HUES48 (cell line): Measurements from ENCODE around the gene ABLIM3.

Experiments
- H3K27ac ChIP-seq: one replicate; pipeline ENCODE4 v1.7.0; 2013; ENCODE audit warnings: low read depth, low read length, inconsistent platforms
- H3K27me3 ChIP-seq: 2 replicates; pipeline ENCODE4 v1.6.1; 2013; ENCODE audit warnings: mild to moderate bottlenecking, low read length; ENCODE audit not compliant: control insufficient read depth, insufficient read depth
- H3K36me3 ChIP-seq: 2 replicates; pipeline ENCODE4 v1.6.1; 2013; ENCODE audit warnings: low read length; ENCODE audit not compliant: control insufficient read depth, insufficient read depth
- H3K4me1 ChIP-seq: 2 replicates; pipeline ENCODE4 v1.6.1; 2013; ENCODE audit warnings: mild to moderate bottlenecking, low read length; ENCODE audit not compliant: control insufficient read depth, insufficient read depth
- H3K4me3 ChIP-seq: 2 replicates; pipeline ENCODE4 v1.5.1; 2013; ENCODE audit warnings: mild to moderate bottlenecking, low read depth, low read length
- H3K9ac ChIP-seq: 2 replicates; pipeline ENCODE4 v1.6.1; 2013; ENCODE audit warnings: mild to moderate bottlenecking, low read depth, low read length, moderate library complexity
- H3K9me3 ChIP-seq: 2 replicates; pipeline ENCODE4 v1.6.1; 2013; ENCODE audit warnings: low read length; ENCODE audit not compliant: control insufficient read depth, insufficient read depth

The ABLIM3 gene

GRCh38 chr5:149141224-149141956, at the start of gene ABLIM3:
Gene ABLIM3, plus strand, starts transcription at chr5:149141493. Its CDS starts 603 bp downstream, at chr5:149142096.
- Histone ChIP-seq H3K9me3 (no peaks in the 10 kb centered on the region), H3K4me1 (no peaks in the 10 kb centered on the region), H3K9ac (no peak within 1 kb of the TSS), H3K4me3 (peak within 1 kb of the TSS; percentile 73), H3K27ac (no peak within 1 kb of the TSS), H3K36me3 (no peaks in the 10 kb centered on the region), H3K27me3 (peaks cover 25% of the 10 kb centered on the region)

- no peaks in the 10 kb centered on the region for H3K27me3 ChIP-seq
- peaks cover 3% of the 10 kb centered on the region; the same call in 1 of the 2 replicates for H3K9me3 ChIP-seq
- no peaks in the 10 kb centered on the region for H3K36me3 ChIP-seq
- H3K4me3 ChIP-seq, result no peak overlapping the region
- no peak overlapping the region for H3K27ac ChIP-seq
- H3K4me1 ChIP-seq, result no peaks in the 10 kb centered on the region
- H3K9ac ChIP-seq, result no peak overlapping the region
Observed at GRCh38 chr5:149093625-149094024, 47.7 kb upstream of the ABLIM3 start.

DNA sequence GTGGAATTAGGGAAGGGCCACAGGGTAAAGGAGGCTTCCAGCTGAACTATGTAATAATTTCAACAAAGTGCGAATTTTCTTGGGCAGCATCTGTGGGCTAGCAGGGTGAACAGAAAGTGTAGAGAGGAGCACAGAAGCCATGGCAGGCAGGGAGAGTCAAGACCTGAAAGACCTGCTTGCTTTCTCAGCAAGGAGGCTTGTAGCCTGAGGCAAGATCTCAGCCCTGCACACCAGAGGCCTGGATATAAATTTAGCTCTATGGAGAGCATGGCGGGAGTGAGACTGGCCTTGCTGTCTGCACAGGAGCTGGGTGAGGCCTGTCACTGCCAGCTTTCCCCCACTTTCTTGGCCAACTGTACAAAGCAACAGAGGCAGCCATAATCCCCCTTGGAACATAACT, 46.3 kb upstream of the ABLIM3 start:
- Histone ChIP-seq H3K9me3 (peaks cover 3% of the 10 kb centered on the region; the same call in 1 of the 2 replicates), H3K4me3 (no peak overlapping the region), H3K27me3 (no peaks in the 10 kb centered on the region), H3K9ac (no peak overlapping the region), H3K36me3 (no peaks in the 10 kb centered on the region), H3K4me1 (no peaks in the 10 kb centered on the region), H3K27ac (no peak overlapping the region)

DNA sequence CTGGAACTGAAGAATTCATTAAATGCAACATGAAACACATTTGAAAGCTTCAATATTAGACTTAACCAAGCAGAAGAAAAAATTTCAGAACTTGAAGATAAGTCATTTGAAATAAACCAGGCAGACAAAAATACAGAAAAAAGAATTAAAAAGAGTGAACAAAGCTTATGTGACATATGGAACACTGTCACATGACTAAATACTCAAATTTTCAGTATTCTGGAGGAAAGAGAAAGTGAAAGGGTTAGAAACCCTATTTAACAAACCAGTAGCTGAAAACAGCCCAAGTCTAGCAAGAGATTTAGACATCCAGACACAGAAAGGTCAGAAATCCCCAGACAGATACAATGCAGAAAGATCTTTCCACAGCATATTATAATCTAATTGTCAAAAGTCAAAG, 41.4 kb upstream of the ABLIM3 start:
- Histone ChIP-seq H3K9ac (no peak overlapping the region), H3K27ac (no peak overlapping the region), H3K4me1 (no peaks in the 10 kb centered on the region), H3K9me3 (peaks cover 5% of the 10 kb centered on the region; the same call in 1 of the 2 replicates), H3K36me3 (no peaks in the 10 kb centered on the region), H3K27me3 (no peaks in the 10 kb centered on the region), H3K4me3 (no peak overlapping the region)

GRCh38 chr5:149100331-149100730, 41.0 kb upstream of the ABLIM3 start:
- Histone ChIP-seq H3K9me3 (peaks cover 5% of the 10 kb centered on the region; the same call in 1 of the 2 replicates), H3K4me3 (no peak overlapping the region), H3K27ac (no peak overlapping the region), H3K9ac (no peak overlapping the region), H3K27me3 (no peaks in the 10 kb centered on the region), H3K4me1 (no peaks in the 10 kb centered on the region), H3K36me3 (no peaks in the 10 kb centered on the region)

DNA sequence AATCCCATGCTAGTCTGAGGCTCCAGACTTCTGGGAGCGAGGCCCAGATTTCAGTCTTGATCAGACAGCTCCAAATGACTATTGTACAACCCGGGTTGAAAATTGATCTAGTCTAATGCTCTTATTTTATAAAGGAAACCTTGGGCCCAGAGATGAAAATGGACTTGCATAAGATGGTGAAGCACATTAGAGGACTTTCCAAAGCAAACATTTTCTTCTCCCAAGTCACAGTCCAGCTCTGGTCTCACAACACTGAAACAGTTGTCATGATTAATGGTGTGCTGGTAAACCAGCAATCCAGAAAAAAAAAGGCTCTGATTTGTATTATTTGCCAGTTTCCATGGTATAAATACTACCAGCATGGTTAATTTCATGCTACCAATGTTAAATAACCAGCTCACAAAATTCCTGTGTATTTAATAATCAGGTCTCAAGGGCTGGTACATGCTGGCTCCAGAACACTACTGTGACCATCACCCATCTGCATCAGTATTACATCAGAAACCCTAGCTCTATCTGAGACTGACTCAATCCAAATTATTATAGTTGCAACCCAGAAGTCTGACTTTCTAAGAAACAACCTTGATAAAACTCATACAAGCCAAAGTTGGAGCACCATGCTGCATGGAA, 32.5 kb upstream of the ABLIM3 start:
- no peak overlapping the region for H3K4me3 ChIP-seq
- H3K27ac ChIP-seq, result no peak overlapping the region
- H3K4me1 ChIP-seq, result no peaks in the 10 kb centered on the region
- H3K9ac ChIP-seq, result no peak overlapping the region
- no peaks in the 10 kb centered on the region for H3K27me3 ChIP-seq
- no peaks in the 10 kb centered on the region for H3K9me3 ChIP-seq
- H3K36me3 ChIP-seq, result no peaks in the 10 kb centered on the region

- no peak overlapping the region for H3K27ac ChIP-seq
- H3K4me1 ChIP-seq, result no peaks in the 10 kb centered on the region
- no peaks in the 10 kb centered on the region for H3K36me3 ChIP-seq
Observed at GRCh38 chr5:149110406-149110805, 30.9 kb upstream of the ABLIM3 start.

DNA sequence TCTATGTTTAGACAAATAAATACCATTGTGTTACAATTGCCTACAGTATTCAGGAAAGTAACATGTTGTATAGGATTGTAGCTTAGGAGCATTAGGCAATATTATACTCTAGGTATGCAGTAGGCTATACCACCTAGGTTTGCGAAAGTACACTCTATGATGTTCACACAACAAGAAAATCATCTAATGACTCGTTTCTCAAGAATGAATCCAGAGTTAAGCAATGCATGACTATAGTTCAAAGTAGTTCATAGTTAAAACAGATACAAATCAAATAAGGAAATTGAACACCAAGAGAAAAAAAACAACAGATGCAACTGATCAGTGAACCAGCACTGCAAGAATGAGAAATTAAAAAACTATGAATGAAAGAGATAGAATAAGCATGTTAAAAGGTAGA, 27.6 kb upstream of the ABLIM3 start:
- H3K36me3 ChIP-seq, result no peaks in the 10 kb centered on the region
- H3K9me3 ChIP-seq, result no peaks in the 10 kb centered on the region
- no peaks in the 10 kb centered on the region for H3K27me3 ChIP-seq
- no peak overlapping the region for H3K9ac ChIP-seq
- H3K4me1 ChIP-seq, result no peaks in the 10 kb centered on the region
- H3K27ac ChIP-seq, result no peak overlapping the region
- H3K4me3 ChIP-seq, result no peak overlapping the region

More at GRCh38 chr5:149110406-149110805, 30.9 kb upstream of the ABLIM3 start:
- no peak overlapping the region for H3K9ac ChIP-seq
- H3K9me3 ChIP-seq, result no peaks in the 10 kb centered on the region
- no peak overlapping the region for H3K4me3 ChIP-seq
- no peaks in the 10 kb centered on the region for H3K27me3 ChIP-seq

DNA sequence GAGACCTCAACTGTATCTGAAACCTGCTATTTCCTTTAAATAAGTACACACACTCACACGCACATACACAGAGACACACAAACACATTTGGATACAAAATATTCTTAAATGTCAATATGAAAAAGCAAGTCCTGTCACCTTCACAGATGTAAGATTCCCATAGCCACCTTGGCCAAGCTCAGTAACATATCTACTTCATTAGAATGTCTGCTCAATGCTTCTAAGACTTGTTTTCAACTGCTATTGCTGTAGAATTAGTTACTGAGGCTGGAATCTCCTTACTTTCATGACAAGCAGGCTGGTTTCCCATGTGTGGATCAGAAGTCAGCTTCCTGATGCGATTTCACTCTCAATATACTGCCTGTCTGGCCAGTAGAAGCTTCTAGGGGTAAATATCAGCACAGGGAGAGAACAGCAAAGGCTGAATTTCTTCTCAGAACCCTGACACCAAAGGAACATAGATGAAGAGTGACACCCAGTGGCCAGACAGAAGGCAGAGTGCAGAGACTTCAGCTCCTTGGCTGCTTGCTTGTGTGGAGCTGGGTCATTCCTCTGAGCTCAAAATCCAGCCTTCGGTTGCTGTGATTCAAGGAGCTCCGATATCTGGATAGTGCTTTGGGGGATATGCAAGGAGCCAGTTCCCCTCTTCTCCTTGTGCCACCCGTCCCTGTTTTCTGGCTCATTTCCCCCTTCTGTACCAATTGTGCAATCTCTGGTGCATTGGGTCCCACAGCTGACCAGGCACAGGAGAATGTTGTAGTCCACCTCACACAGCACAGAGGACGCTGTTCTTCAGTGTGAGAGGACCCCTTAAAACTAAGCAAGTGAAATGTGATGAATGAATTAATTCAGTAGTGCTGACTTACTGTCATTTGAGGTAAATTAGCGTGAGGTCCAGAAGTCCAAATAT, 26.6 kb upstream of the ABLIM3 start:
- Histone ChIP-seq H3K9ac (no peak overlapping the region), H3K4me1 (no peaks in the 10 kb centered on the region), H3K9me3 (no peaks in the 10 kb centered on the region), H3K27me3 (no peaks in the 10 kb centered on the region), H3K27ac (no peak overlapping the region), H3K4me3 (no peak overlapping the region), H3K36me3 (no peaks in the 10 kb centered on the region)

- no peaks in the 10 kb centered on the region for H3K4me1 ChIP-seq
- no peaks in the 10 kb centered on the region for H3K27me3 ChIP-seq
- no peaks in the 10 kb centered on the region for H3K9me3 ChIP-seq
- H3K36me3 ChIP-seq, result no peaks in the 10 kb centered on the region
- H3K9ac ChIP-seq, result no peak overlapping the region
- no peak overlapping the region for H3K27ac ChIP-seq
- no peak overlapping the region for H3K4me3 ChIP-seq
Observed at GRCh38 chr5:149117970-149118369, 23.3 kb upstream of the ABLIM3 start.
